HCT116 (cell line): ENCODE data around the gene SUN2.

Experiments used
- CEBPB ChIP-seq: IDR thresholded peaks from 2 replicates; pipeline ENCODE4 v1.6.1; 2012; ENCODE audit warnings: low read depth
- CTCF ChIP-seq, 3 experiments: fragments of 200-600 bp in 1 of 3; sonication (generic) in 1 of 3; IDR thresholded peaks in 2 of 3; conservative IDR thresholded peaks in 1 of 3; 2 replicates each; pipeline ENCODE4 v1.5.1; 2012 to 2017; ENCODE audit warnings: low read depth in 2 of 3, low read length in 2 of 3, antibody characterized with exemption in 1 of 3, borderline replicate concordance in 1 of 3, control low read depth in 1 of 3, mild to moderate bottlenecking in 1 of 3, mixed read lengths in 1 of 3, mixed run types in 1 of 3, moderate library complexity in 1 of 3; ENCODE audit not compliant: insufficient read depth in 1 of 3
- EZH2 ChIP-seq: fragments of 200-600 bp; sonication (generic); IDR thresholded peaks from 2 replicates; pipeline ENCODE4 v1.6.1; 2017; ENCODE audit warnings: antibody characterized with exemption, mixed run types
- POLR2A ChIP-seq: IDR thresholded peaks from 2 replicates; pipeline ENCODE4 v1.7.0; 2011; ENCODE audit warnings: borderline replicate concordance; ENCODE audit not compliant: insufficient read depth, insufficient read length; ENCODE audit errors: extremely low read depth
- RAD21 ChIP-seq: IDR thresholded peaks from 2 replicates; pipeline ENCODE4 v1.6.1; 2012; ENCODE audit warnings: low read depth, mild to moderate bottlenecking
- REST ChIP-seq: IDR thresholded peaks from 2 replicates; pipeline ENCODE4 v1.6.1; 2012; ENCODE audit warnings: low read depth
- SIN3A ChIP-seq: IDR thresholded peaks from 2 replicates; pipeline ENCODE4 v1.6.1; 2012; ENCODE audit warnings: low read depth
- YY1 ChIP-seq: IDR thresholded peaks from 2 replicates; pipeline ENCODE4 v1.6.1; 2011; ENCODE audit warnings: low read length, low read depth, moderate library complexity, mild to moderate bottlenecking; ENCODE audit not compliant: insufficient replicate concordance; ENCODE audit errors: extremely low read depth
- ZNF274 ChIP-seq: fragments of 200-500 bp; sonication (Bioruptor generic); IDR thresholded peaks from 2 replicates; pipeline ENCODE4 v1.6.1; 2014; ENCODE audit warnings: mild to moderate bottlenecking, low read depth, low read length, inconsistent platforms
- TF ChIP-seq, protein P1 (sequence below): IDR thresholded peaks from 2 replicates; pipeline ENCODE4 v1.6.1; 2011; ENCODE audit warnings: mild to moderate bottlenecking, low read length, moderate library complexity; ENCODE audit not compliant: insufficient replicate concordance; ENCODE audit errors: extremely low read depth
- TF ChIP-seq, protein P2 (sequence below): IDR thresholded peaks from 2 replicates; pipeline ENCODE4 v1.6.1; 2012
- TF ChIP-seq, protein P3 (sequence below): IDR thresholded peaks from 2 replicates; pipeline ENCODE4 v1.6.1; 2012

DNA sequence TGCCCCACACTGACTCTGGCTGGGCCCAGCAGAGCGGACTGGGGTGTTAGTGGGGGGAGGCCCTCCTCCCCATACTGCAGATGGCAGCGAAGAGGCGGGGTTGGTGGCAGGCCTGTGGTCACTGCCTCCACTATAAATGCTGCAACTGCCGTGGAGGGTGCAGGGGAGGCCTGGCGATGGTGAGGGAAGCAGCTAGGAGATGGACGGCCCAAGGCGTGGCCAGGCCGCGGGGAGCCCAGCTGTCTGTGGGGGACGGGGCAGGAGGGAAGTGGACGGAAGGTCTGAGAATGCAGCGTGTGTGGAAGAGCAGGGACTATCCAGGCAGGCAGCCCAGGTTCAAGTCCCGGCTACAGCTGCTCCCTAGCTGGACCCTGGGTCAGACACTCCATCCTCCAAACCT lies 19.9 kb upstream of the SUN2 start:
- TF ChIP-seq POLR2A = no peak
- no peak for TF ChIP-seq CTCF (IDR thresholded peaks at IDR 0.05 in 2 of 3, conservative IDR thresholded peaks at IDR 0.05 in 1 of 3; ENCODE audit: borderline replicate concordance in 1 of 3, insufficient read depth in 1 of 3, low read depth in 2 of 3, low read length in 2 of 3)
- TF ChIP-seq, protein P1, sequence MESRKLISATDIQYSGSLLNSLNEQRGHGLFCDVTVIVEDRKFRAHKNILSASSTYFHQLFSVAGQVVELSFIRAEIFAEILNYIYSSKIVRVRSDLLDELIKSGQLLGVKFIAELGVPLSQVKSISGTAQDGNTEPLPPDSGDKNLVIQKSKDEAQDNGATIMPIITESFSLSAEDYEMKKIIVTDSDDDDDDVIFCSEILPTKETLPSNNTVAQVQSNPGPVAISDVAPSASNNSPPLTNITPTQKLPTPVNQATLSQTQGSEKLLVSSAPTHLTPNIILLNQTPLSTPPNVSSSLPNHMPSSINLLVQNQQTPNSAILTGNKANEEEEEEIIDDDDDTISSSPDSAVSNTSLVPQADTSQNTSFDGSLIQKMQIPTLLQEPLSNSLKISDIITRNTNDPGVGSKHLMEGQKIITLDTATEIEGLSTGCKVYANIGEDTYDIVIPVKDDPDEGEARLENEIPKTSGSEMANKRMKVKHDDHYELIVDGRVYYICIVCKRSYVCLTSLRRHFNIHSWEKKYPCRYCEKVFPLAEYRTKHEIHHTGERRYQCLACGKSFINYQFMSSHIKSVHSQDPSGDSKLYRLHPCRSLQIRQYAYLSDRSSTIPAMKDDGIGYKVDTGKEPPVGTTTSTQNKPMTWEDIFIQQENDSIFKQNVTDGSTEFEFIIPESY = no peak
- no peak for TF ChIP-seq ZNF274
- TF ChIP-seq, protein P2, sequence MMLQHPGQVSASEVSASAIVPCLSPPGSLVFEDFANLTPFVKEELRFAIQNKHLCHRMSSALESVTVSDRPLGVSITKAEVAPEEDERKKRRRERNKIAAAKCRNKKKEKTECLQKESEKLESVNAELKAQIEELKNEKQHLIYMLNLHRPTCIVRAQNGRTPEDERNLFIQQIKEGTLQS = no peak
- TF ChIP-seq, protein P3, sequence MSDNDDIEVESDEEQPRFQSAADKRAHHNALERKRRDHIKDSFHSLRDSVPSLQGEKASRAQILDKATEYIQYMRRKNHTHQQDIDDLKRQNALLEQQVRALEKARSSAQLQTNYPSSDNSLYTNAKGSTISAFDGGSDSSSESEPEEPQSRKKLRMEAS = no peak
- TF ChIP-seq SIN3A = no peak
- no peak for TF ChIP-seq RAD21
- TF ChIP-seq EZH2 = no peak
- no peak for TF ChIP-seq CEBPB
- TF ChIP-seq REST = no peak
- no peak for TF ChIP-seq YY1
